ENCODE results near the gene RUNX2.

GRCh38 chr6:45619994-45620471, 291.9 kb downstream of the RUNX2 start:
- TF ChIP-seq CTCF (optimal IDR thresholded peaks at IDR 0.05 in 1 of 3, IDR thresholded peaks at IDR 0.05 in 1 of 3, conservative IDR thresholded peaks at IDR 0.05 in 1 of 3; ENCODE audit: extremely low read depth in 1 of 3, insufficient read depth in 2 of 3, low read length in 3 of 3) (no peak), EZH2 (IDR thresholded peaks at IDR 0.05; ENCODE audit: low read length) (no peak)
